ENCODE data around the gene GAS7. TPM values are rescaled to one million over a fixed set of nuclear protein-coding genes. Genes with fewer than 3 reads are reported as not detected.

GAS7 gene
- total RNA-seq, 6 experiments from 2014 or later = 1.6 to 7.1 (median 2.7) TPM

DNA sequence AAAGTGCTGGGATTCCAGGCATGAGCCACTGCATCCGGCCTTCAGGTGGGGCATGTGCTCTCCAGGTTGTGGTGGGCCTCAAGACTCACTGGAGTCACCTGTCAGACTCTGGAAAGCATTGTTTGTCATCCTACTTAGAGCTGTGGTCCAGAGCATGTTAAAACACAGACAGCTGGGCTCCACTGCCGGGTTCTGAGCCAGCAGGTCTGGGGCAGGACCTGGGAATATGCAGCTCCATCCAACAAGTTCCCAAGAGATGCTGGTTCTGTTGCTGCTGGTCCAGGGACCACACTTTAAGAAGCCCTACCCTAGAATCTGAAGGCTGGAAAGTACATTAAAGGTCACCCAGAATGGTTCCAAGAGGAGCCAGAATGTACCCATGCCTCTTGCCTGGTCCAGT lies 75.3 kb downstream of the GAS7 start:
- intact Hi-C loops (cut with DNase I) = no loop called here
- DNase-seq = no peak
- Histone ChIP-seq H3K27ac (no peak overlapping the region), H3K9me3 (no peaks in the 10 kb centered on the region), H3K4me1 (no peaks in the 10 kb centered on the region), H3K4me3 (no peak overlapping the region), H3K27me3 (no peaks in the 10 kb centered on the region), H3K36me3 (no peaks in the 10 kb centered on the region)
- WGBS (ENCODE audit: insufficient coverage, low coverage, low lambda C conversion rate, missing lambda C conversion rate) = 50% methylated on average over 1 of the region's 2 CpGs
- TF ChIP-seq CTCF (IDR thresholded peaks at IDR 0.05) (no peak), POLR2A (IDR thresholded peaks at IDR 0.05) (no peak)
- no peak for ATAC-seq

GRCh38 chr17:10121971-10122707 lies 76.3 kb downstream of the GAS7 start:
- no peaks in the 10 kb centered on the region for H3K27me3 ChIP-seq
- no peak for ATAC-seq
- no peak overlapping the region for H3K4me3 ChIP-seq
- H3K27ac ChIP-seq = no peak overlapping the region
- WGBS (ENCODE audit: insufficient coverage, low coverage, low lambda C conversion rate, missing lambda C conversion rate) = 38% methylated on average over 11 of the region's 17 CpGs
- DNase-seq = peak in 1 of 3 donors; percentile 30
- no peaks in the 10 kb centered on the region for H3K4me1 ChIP-seq
- H3K9me3 ChIP-seq = no peaks in the 10 kb centered on the region
- no peak for TF ChIP-seq POLR2A (IDR thresholded peaks at IDR 0.05)
- TF ChIP-seq CTCF (IDR thresholded peaks at IDR 0.05) = no peak
- intact Hi-C loops (cut with DNase I) = no loop called here
- H3K36me3 ChIP-seq = no peaks in the 10 kb centered on the region

GRCh38 chr17:10120749-10121148 lies 77.7 kb downstream of the GAS7 start:
- Histone ChIP-seq H3K36me3 (no peaks in the 10 kb centered on the region), H3K4me1 (no peaks in the 10 kb centered on the region), H3K27ac (no peak overlapping the region), H3K4me3 (no peak overlapping the region), H3K27me3 (no peaks in the 10 kb centered on the region), H3K9me3 (no peaks in the 10 kb centered on the region)
- WGBS (ENCODE audit: insufficient coverage, low coverage, low lambda C conversion rate, missing lambda C conversion rate) = 33% methylated on average over 9 of the region's 12 CpGs
- no peak for TF ChIP-seq POLR2A (IDR thresholded peaks at IDR 0.05)
- intact Hi-C loops (cut with DNase I) = no loop called here
- DNase-seq (peak in 1 of 3 donors; percentile 30), ATAC-seq (no peak)

DNA sequence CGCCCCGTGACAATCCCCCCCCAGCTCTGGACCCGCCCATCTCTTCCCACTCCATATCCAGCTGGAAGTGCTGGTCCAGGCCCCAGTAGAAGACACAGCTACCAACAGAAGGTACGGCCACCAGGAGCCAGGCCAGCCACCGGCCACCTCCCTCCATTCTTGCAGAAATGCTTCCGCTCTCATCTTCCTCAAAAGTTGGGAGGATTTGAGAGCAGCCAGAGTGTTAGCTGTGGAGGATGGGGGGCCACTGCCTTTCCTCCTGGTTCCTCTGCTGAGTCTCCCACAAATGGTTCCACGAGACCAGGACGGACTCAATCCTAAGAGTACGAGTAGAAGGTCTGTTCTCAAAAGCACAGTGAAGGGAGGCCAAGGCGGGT lies 78.3 kb downstream of the GAS7 start:
- ATAC-seq (peak; percentile 8 to 33 (median 21)), DNase-seq (no peak)
- Histone ChIP-seq H3K36me3 (no peaks in the 10 kb centered on the region), H3K4me1 (no peaks in the 10 kb centered on the region), H3K27me3 (no peaks in the 10 kb centered on the region), H3K4me3 (no peak overlapping the region), H3K27ac (peak overlapping the region in 1 of 3 donors; percentile 29), H3K9me3 (no peaks in the 10 kb centered on the region)
- intact Hi-C loops (cut with DNase I) = no loop called here
- no peak for TF ChIP-seq CTCF (IDR thresholded peaks at IDR 0.05)
- TF ChIP-seq POLR2A (IDR thresholded peaks at IDR 0.05) = no peak
- WGBS (ENCODE audit: insufficient coverage, low coverage, low lambda C conversion rate, missing lambda C conversion rate) = 76% methylated on average over 5 of the region's 10 CpGs

DNA sequence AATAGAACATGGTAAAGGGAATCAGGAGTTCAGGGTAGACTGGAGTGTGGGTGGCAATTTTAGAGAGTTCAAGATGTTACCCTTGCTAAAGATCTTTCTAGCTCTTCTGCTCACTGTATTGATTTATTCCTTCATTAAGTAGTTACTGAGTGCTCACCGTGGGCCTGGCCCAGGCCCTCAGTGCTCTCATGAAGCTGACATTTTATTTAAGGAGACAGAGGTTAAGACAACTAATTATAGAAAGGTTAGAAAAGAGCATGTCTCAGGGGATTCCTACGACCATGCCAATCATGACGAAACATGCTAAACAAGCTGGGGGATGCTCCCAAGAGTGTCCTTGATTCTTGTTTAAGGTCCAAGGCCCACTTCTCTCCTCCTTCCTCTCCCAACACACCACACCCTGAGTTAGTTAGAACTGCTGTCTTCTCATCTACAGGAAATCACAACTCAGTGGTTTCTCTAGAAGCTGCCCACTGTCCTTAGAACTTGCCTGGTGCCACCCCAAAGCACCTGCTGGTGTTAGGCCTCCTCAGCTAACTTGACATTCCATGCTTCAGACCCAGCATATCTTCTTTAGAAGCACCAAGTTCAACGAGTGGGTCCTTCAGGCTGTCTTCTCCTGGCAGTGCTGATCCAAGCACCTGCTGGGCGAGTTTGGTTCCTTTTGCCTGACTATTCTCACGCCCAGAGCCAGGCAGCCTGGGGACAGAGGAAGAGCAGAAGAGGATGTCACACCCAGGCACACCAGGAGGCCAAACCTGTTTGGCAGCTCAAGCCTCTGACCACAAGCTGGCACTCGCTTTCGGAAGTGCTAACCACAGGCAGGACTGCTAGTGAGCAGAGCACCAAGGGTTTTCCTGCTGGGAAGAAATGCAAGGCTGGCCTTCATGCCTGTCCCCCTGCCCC lies 79.0 kb downstream of the GAS7 start:
- Histone ChIP-seq H3K4me3 (no peak overlapping the region), H3K27ac (peak overlapping the region in 1 of 3 donors; percentile 29), H3K27me3 (no peaks in the 10 kb centered on the region), H3K9me3 (no peaks in the 10 kb centered on the region), H3K36me3 (no peaks in the 10 kb centered on the region), H3K4me1 (no peaks in the 10 kb centered on the region)
- intact Hi-C loops (cut with DNase I) = no loop called here
- TF ChIP-seq CTCF (IDR thresholded peaks at IDR 0.05) (no peak), POLR2A (IDR thresholded peaks at IDR 0.05) (no peak)
- ATAC-seq = peak; percentile 12 to 39 (median 25)
- DNase-seq = peak in 1 of 3 donors; percentile 32
- 28% methylated on average over 6 of the region's 8 CpGs for WGBS (ENCODE audit: insufficient coverage, low coverage, low lambda C conversion rate, missing lambda C conversion rate)
